ENCODE results near the gene ZFP69B. TPM values are rescaled to one million over a fixed set of nuclear protein-coding genes. Genes with fewer than 3 reads are reported as not detected.
"Not testable (repeated sequence)": the region's sequence is repeated elsewhere in the genome, so short reads cannot be mapped to it uniquely, and the experiment has no call there.

The ZFP69B gene
- total RNA-seq, 2 experiments from 2014 or later = 1.8 to 2.4 TPM

- intact Hi-C loops (cut with DNase I, micrococcal nuclease) = no loop called here
- H3K4me3 Mint-ChIP-seq = no peak overlapping the region
- ChIA-PET CTCF (no interaction called here), POLR2A (no interaction called here)
- DNase-seq (no peak), ATAC-seq (ENCODE audit: poor library complexity) (no peak)
- no peaks in the 10 kb centered on the region for H3K4me1 Mint-ChIP-seq (ENCODE audit: low read depth)
- Histone ChIP-seq H3K4me3 (ENCODE audit: low read length) (no peak overlapping the region), H3K27me3 (ENCODE audit: control insufficient read depth in 1 of 2, insufficient read depth in 2 of 2, low read length in 2 of 2) (no peaks in the 10 kb centered on the region), H3K27ac (ENCODE audit: low read depth in 1 of 2, low read length in 2 of 2) (no peak overlapping the region), H3K4me1 (ENCODE audit: insufficient read depth, low read length) (no peaks in the 10 kb centered on the region), H3K36me3 (ENCODE audit: insufficient read depth, low read length) (peaks cover 41% of the 10 kb centered on the region), H3K9me3 (ENCODE audit: control insufficient read depth in 1 of 2, insufficient read depth in 1 of 2, low read length in 2 of 2) (peaks cover 46 to 81% of the 10 kb centered on the region in 2 experiments)
- peaks cover 87% of the 10 kb centered on the region for H3K36me3 Mint-ChIP-seq (ENCODE audit: low read depth)
- no peaks in the 10 kb centered on the region for H3K27me3 Mint-ChIP-seq
- TF ChIP-seq CTCF (IDR thresholded peaks at IDR 0.05) = no peak
- no peak overlapping the region for H3K27ac Mint-ChIP-seq
- peaks cover 30% of the 10 kb centered on the region for H3K9me3 Mint-ChIP-seq
These were observed 45.1 kb downstream of the ZFP69B start for GRCh38 chr1:40495315-40495903.

GRCh38 chr1:40502651-40503050 lies 52.4 kb downstream of the ZFP69B start:
- H3K4me3 Mint-ChIP-seq; intact Hi-C loops (cut with DNase I, micrococcal nuclease); H3K27ac ChIP-seq (ENCODE audit: low read depth in 1 of 2, low read length in 2 of 2); DNase-seq; H3K27me3 ChIP-seq (ENCODE audit: control insufficient read depth in 1 of 2, insufficient read depth in 2 of 2, low read length in 2 of 2); H3K4me3 ChIP-seq (ENCODE audit: low read length); H3K4me1 Mint-ChIP-seq (ENCODE audit: low read depth); H3K36me3 ChIP-seq (ENCODE audit: insufficient read depth, low read length); ATAC-seq (ENCODE audit: poor library complexity); H3K27ac Mint-ChIP-seq; CTCF ChIA-PET; H3K27me3 Mint-ChIP-seq; POLR2A ChIA-PET; H3K4me1 ChIP-seq (ENCODE audit: insufficient read depth, low read length): not testable (repeated sequence)
- Mint-ChIP-seq H3K9me3 (peaks cover 26% of the 10 kb centered on the region), H3K36me3 (ENCODE audit: low read depth) (peaks cover 87% of the 10 kb centered on the region)
- H3K9me3 ChIP-seq (ENCODE audit: control insufficient read depth in 1 of 2, insufficient read depth in 1 of 2, low read length in 2 of 2) = peaks cover 58 to 63% of the 10 kb centered on the region in 2 experiments

DNA sequence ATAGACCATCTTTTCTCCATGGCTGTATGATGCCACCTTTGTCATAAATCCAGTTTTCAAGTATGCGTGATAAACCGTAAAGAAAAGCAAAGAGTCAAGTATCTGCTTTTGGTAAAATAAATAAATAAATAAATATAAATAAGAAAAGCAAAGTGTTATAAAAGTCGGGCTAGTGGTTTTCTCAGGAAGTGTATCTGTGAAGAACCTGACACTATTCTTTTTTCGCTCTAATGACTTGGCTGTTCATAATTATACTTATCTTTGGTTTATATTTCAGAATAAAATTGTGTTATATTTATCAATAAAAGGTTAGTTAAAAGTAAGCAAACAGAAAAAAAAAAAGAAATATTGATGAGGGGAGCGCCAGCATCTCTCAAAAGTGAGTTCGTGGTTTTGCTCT lies 57.7 kb downstream of the ZFP69B start:
- Mint-ChIP-seq H3K36me3 (ENCODE audit: low read depth) (peaks cover 82% of the 10 kb centered on the region), H3K9me3 (peaks cover 7% of the 10 kb centered on the region), H3K4me1 (ENCODE audit: low read depth) (peaks cover 15% of the 10 kb centered on the region), H3K27ac (peak overlapping the region; percentile 50), H3K4me3 (peak overlapping the region; percentile 88), H3K27me3 (no peaks in the 10 kb centered on the region)
- no peak for TF ChIP-seq CTCF (IDR thresholded peaks at IDR 0.05)
- CTCF ChIA-PET = interaction anchor here (0.6 to 1.7 kb wide), 3 partner anchors 11 to 67 kb away, joined by 3 to 10 read pairs (median 4); partner anchors contain the start of gene ZNF684
- Histone ChIP-seq H3K36me3 (ENCODE audit: insufficient read depth, low read length) (no peaks in the 10 kb centered on the region), H3K27me3 (ENCODE audit: control insufficient read depth in 1 of 2, insufficient read depth in 2 of 2, low read length in 2 of 2) (no peaks in the 10 kb centered on the region), H3K27ac (ENCODE audit: low read depth in 1 of 2, low read length in 2 of 2) (peak overlapping the region; percentile 5 to 35), H3K4me1 (ENCODE audit: insufficient read depth, low read length) (peaks cover 17% of the 10 kb centered on the region), H3K4me3 (ENCODE audit: low read length) (peak overlapping the region; percentile 97), H3K9me3 (ENCODE audit: control insufficient read depth in 1 of 2, insufficient read depth in 1 of 2, low read length in 2 of 2) (peaks cover 24 to 36% of the 10 kb centered on the region in 2 experiments)
- no peak for ATAC-seq (ENCODE audit: poor library complexity)
- intact Hi-C loops (cut with DNase I, micrococcal nuclease) = loop anchor here in 1 of 2 experiments (2.0 to 5.0 kb wide), 2 partner anchors 23 to 56 kb away; partner anchors contain the start of genes ZFP69B and ZNF684
- POLR2A ChIA-PET = interaction anchor here (0.6 to 1.7 kb wide), 5 partner anchors 24 to 1350 kb away, joined by 3 to 13 read pairs (median 7); partner anchors contain the start of genes NFYC, ZFP69B and ZNF684
- DNase-seq = peak in 1 of 14 experiments; percentile 10

All from CD4-positive, alpha-beta T cell (primary cell).